SK-N-SH treated with all-trans-retinoic acid at 6 μM for 48 hours (cell line): ENCODE measurements around the gene ADGRD2.

Source experiments
- ATAC-seq: fragments of 200-7000 bp; cut with Tn5 transposase; 3 replicates; pipeline ENCODE4 v1.9.1; 2020; ENCODE audit warnings: mild to moderate bottlenecking, moderate library complexity
- ARNTL ChIP-seq: fragments of 450-650 bp; formaldehyde crosslinking; IDR thresholded peaks from 2 replicates; pipeline ENCODE4 v1.5.0; 2020; ENCODE audit warnings: low read depth, mild to moderate bottlenecking, moderate library complexity, borderline replicate concordance
- CSDC2 ChIP-seq: fragments of 250-450 bp; sonication (Bioruptor Pico); IDR thresholded peaks from 2 replicates; pipeline ENCODE4 v1.5.0; 2020; ENCODE audit warnings: mild to moderate bottlenecking, moderate library complexity
- ESRRG ChIP-seq: fragments of 250-450 bp; sonication (Bioruptor Pico); IDR thresholded peaks from 2 replicates; pipeline ENCODE4 v1.6.1; 2021; ENCODE audit warnings: mild to moderate bottlenecking
- GLIS3 ChIP-seq: fragments of 250-450 bp; sonication (Bioruptor Pico); IDR thresholded peaks from 2 replicates; pipeline ENCODE4 v1.5.0; 2020; ENCODE audit warnings: mild to moderate bottlenecking, moderate library complexity
- ISL1 ChIP-seq: fragments of 250-450 bp; sonication (Bioruptor Pico); IDR thresholded peaks from 2 replicates; pipeline ENCODE4 v2.1.2; 2022; ENCODE audit warnings: mild to moderate bottlenecking, moderate library complexity
- PPARA ChIP-seq: fragments of 250-450 bp; sonication (Bioruptor Pico); IDR thresholded peaks from 2 replicates; pipeline ENCODE4 v1.5.0; 2020; ENCODE audit warnings: mild to moderate bottlenecking, borderline replicate concordance
- SNAI2 ChIP-seq: fragments of 250-450 bp; sonication (Bioruptor Pico); IDR thresholded peaks from 2 replicates; pipeline ENCODE4 v1.5.0; 2020; ENCODE audit warnings: mild to moderate bottlenecking, moderate library complexity
- TCF4 ChIP-seq: fragments of 250-450 bp; sonication (Bioruptor Pico); IDR thresholded peaks from 2 replicates; pipeline ENCODE4 v1.8.0; 2021; ENCODE audit warnings: mild to moderate bottlenecking, moderate library complexity, borderline replicate concordance
- TOX ChIP-seq: fragments of 250-450 bp; sonication (Bioruptor Pico); IDR thresholded peaks from 2 replicates; pipeline ENCODE4 v1.8.0; 2021; ENCODE audit warnings: mild to moderate bottlenecking, moderate library complexity, borderline replicate concordance
- ZC3H10 ChIP-seq: fragments of 250-450 bp; sonication (Bioruptor Pico); IDR thresholded peaks from 2 replicates; pipeline ENCODE4 v1.5.1; 2021; ENCODE audit warnings: mild to moderate bottlenecking, moderate library complexity
- ZFP3 ChIP-seq: fragments of 250-450 bp; sonication (Bioruptor Pico); IDR thresholded peaks from 2 replicates; pipeline ENCODE4 v1.5.0; 2020; ENCODE audit warnings: mild to moderate bottlenecking, moderate library complexity
- ZFP30 ChIP-seq: fragments of 450-650 bp; formaldehyde crosslinking; IDR thresholded peaks from 2 replicates; pipeline ENCODE4 v1.5.0; 2022; ENCODE audit warnings: mild to moderate bottlenecking, moderate library complexity
- ZNF565 ChIP-seq: fragments of 450-650 bp; formaldehyde crosslinking; conservative IDR thresholded peaks from 2 replicates; pipeline ENCODE4 v1.5.0; 2020; ENCODE audit warnings: low read depth, mild to moderate bottlenecking, moderate library complexity
- ZNF70 ChIP-seq: fragments of 450-650 bp; formaldehyde crosslinking; IDR thresholded peaks from 2 replicates; pipeline ENCODE4 v1.5.0; 2020; ENCODE audit warnings: mild to moderate bottlenecking, moderate library complexity
- ZNF8 ChIP-seq: fragments of 450-650 bp; formaldehyde crosslinking; IDR thresholded peaks from 2 replicates; pipeline ENCODE4 v1.5.0; 2020; ENCODE audit warnings: mild to moderate bottlenecking, moderate library complexity
- TF ChIP-seq, protein P1 (sequence below): fragments of 250-450 bp; sonication (Bioruptor Pico); IDR thresholded peaks from 2 replicates; pipeline ENCODE4 v1.8.0; 2020; ENCODE audit warnings: mild to moderate bottlenecking, moderate library complexity, borderline replicate concordance
- TF ChIP-seq, protein P2 (sequence below): fragments of 250-450 bp; sonication (Bioruptor Pico); IDR thresholded peaks from 2 replicates; pipeline ENCODE4 v1.5.1; 2020; ENCODE audit warnings: low read depth, mild to moderate bottlenecking, moderate library complexity
- TF ChIP-seq, protein P3 (sequence below): fragments of 250-450 bp; sonication (Bioruptor Pico); IDR thresholded peaks from 2 replicates; pipeline ENCODE4 v1.5.0; 2020; ENCODE audit warnings: mild to moderate bottlenecking, moderate library complexity
- TF ChIP-seq, protein P4 (sequence below): fragments of 250-450 bp; sonication (Bioruptor Pico); IDR thresholded peaks from 2 replicates; pipeline ENCODE4 v1.5.1; 2021; ENCODE audit warnings: mild to moderate bottlenecking, moderate library complexity

Gene ADGRD2

DNA sequence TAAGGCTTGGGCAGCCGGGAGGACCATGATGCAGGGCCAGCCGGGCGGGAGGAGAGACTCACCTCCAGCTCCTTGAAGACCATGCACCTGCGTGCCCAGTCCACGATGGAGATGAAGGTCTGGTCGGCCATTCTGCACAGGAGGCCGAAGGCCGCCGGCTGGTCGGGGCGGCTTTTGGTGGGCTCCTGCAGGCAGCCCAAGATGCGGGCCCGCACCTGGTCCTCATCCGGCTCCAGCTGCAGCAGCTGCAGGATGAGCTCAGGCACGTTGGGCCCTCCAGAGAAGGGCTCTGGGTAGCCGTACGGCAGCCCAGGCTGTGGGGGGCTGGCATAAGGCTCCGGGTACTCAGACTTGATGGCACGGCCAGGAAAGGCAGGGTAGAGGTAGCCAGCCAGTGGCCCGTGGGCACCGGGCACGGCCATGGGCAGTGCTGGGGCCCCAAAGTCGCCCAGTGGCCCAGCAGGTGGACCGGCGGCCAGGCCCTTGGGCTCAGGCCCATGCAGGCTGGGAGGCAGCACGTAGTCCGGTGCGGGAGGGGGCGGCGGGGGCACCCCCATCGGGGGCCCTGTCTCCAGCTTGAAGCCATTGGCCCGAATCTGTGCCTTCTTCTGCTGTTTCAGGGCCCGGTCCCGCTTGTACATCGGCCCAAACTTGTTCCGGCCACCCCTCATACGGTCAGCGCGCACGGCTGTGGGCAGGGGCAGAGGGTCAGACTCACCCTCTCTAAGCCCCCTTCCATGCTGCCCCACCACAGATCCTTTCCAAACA lies 50.0 kb downstream of the ADGRD2 start:
- ATAC-seq, result no peak
- TF ChIP-seq ARNTL (CRISPR knock-in tag) (no peak), ZC3H10 (CRISPR knock-in tag) (no peak), ZFP30 (CRISPR knock-in tag) (no peak), ESRRG (CRISPR knock-in tag) (no peak), ZNF565 (CRISPR knock-in tag) (no peak), ISL1 (CRISPR knock-in tag) (no peak), TOX (CRISPR knock-in tag) (no peak)
- TF ChIP-seq, protein P1, sequence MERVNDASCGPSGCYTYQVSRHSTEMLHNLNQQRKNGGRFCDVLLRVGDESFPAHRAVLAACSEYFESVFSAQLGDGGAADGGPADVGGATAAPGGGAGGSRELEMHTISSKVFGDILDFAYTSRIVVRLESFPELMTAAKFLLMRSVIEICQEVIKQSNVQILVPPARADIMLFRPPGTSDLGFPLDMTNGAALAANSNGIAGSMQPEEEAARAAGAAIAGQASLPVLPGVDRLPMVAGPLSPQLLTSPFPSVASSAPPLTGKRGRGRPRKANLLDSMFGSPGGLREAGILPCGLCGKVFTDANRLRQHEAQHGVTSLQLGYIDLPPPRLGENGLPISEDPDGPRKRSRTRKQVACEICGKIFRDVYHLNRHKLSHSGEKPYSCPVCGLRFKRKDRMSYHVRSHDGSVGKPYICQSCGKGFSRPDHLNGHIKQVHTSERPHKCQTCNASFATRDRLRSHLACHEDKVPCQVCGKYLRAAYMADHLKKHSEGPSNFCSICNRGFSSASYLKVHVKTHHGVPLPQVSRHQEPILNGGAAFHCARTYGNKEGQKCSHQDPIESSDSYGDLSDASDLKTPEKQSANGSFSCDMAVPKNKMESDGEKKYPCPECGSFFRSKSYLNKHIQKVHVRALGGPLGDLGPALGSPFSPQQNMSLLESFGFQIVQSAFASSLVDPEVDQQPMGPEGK (CRISPR knock-in tag), result no peak
- TF ChIP-seq, protein P2, sequence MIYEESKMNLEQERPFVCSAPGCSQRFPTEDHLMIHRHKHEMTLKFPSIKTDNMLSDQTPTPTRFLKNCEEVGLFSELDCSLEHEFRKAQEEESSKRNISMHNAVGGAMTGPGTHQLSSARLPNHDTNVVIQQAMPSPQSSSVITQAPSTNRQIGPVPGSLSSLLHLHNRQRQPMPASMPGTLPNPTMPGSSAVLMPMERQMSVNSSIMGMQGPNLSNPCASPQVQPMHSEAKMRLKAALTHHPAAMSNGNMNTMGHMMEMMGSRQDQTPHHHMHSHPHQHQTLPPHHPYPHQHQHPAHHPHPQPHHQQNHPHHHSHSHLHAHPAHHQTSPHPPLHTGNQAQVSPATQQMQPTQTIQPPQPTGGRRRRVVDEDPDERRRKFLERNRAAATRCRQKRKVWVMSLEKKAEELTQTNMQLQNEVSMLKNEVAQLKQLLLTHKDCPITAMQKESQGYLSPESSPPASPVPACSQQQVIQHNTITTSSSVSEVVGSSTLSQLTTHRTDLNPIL (CRISPR knock-in tag), result no peak

DNA sequence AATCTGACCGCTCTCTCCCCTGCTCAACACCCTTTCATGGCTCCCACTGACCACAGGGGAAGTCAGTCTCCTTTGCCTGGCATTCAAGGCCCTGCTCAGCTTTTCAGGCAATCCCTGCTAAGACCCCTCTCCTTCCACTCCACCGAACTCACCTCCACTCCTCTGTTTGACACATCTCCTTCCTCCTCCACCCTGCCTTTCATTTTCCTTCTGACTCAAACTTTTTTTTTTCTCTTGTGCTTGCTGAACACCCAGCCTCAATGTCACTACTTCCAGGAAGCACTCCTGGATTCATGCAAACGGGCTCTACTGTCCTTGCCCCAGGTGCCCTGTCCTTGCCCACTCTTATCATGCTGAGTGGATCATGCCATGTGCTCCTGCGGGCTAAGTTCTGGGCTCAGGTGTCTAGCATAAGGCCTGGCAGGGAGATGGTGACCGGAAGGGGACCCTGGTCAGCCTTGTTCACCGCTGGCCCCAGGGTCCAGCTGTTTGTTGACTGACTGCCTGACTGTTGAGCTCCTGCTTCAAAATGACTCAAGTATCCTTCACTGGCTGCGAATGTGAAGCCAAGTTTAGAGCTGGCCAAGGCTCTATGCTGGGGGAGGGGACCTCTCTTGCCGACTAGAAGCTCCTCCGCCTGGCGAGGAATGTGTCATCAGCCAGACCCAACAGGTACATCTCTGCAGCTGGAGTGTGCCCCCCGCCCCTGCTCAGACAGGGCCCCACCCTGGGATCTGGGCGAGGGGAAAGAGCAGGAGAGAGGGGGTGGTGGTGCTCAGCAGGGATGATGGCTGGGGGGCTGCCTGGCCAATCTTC lies 50.8 kb downstream of the ADGRD2 start:
- TF ChIP-seq CSDC2 (no peak), TCF4 (CRISPR knock-in tag) (no peak), ZC3H10 (CRISPR knock-in tag) (no peak), ZFP3 (CRISPR knock-in tag) (no peak), ZFP30 (CRISPR knock-in tag) (no peak), ZNF565 (CRISPR knock-in tag) (no peak), ISL1 (CRISPR knock-in tag) (no peak), ARNTL (CRISPR knock-in tag) (no peak), SNAI2 (CRISPR knock-in tag) (no peak)
- TF ChIP-seq, protein P3, sequence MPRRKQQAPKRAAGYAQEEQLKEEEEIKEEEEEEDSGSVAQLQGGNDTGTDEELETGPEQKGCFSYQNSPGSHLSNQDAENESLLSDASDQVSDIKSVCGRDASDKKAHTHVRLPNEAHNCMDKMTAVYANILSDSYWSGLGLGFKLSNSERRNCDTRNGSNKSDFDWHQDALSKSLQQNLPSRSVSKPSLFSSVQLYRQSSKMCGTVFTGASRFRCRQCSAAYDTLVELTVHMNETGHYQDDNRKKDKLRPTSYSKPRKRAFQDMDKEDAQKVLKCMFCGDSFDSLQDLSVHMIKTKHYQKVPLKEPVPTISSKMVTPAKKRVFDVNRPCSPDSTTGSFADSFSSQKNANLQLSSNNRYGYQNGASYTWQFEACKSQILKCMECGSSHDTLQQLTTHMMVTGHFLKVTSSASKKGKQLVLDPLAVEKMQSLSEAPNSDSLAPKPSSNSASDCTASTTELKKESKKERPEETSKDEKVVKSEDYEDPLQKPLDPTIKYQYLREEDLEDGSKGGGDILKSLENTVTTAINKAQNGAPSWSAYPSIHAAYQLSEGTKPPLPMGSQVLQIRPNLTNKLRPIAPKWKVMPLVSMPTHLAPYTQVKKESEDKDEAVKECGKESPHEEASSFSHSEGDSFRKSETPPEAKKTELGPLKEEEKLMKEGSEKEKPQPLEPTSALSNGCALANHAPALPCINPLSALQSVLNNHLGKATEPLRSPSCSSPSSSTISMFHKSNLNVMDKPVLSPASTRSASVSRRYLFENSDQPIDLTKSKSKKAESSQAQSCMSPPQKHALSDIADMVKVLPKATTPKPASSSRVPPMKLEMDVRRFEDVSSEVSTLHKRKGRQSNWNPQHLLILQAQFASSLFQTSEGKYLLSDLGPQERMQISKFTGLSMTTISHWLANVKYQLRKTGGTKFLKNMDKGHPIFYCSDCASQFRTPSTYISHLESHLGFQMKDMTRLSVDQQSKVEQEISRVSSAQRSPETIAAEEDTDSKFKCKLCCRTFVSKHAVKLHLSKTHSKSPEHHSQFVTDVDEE (CRISPR knock-in tag), result no peak
- TF ChIP-seq, protein P2 (CRISPR knock-in tag), result no peak
- TF ChIP-seq, protein P4, sequence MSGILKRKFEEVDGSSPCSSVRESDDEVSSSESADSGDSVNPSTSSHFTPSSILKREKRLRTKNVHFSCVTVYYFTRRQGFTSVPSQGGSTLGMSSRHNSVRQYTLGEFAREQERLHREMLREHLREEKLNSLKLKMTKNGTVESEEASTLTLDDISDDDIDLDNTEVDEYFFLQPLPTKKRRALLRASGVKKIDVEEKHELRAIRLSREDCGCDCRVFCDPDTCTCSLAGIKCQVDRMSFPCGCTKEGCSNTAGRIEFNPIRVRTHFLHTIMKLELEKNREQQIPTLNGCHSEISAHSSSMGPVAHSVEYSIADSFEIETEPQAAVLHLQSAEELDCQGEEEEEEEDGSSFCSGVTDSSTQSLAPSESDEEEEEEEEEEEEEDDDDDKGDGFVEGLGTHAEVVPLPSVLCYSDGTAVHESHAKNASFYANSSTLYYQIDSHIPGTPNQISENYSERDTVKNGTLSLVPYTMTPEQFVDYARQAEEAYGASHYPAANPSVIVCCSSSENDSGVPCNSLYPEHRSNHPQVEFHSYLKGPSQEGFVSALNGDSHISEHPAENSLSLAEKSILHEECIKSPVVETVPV, result no peak
- TF ChIP-seq, all 23 proteins: peak for 0
- no peak for ATAC-seq

DNA sequence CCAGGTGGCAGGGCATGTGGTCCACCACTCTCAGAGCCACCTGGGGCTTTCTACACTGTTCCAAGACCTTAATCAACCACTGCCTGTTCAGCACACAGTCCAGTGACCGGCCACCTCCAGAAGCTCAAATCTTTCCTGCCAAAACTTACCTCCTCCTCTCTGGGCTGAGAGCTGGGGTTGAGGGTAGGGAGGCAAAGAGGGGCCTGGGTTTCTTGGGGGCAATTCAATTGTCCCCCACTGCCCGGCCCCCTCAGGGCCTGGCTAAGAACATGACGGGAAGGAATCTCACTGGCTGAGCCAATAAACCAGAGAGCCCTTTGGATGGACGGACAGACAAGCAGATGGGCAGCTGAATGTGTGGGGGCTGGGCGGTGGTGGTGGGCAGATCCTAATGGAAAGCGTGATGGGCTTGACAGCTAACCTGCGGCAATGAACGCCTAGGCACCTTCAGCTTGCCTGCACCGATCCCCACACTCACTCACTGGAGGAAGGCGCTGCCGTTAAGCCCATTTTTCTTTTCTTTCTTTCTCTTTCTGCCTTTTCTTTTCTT lies 51.6 kb downstream of the ADGRD2 start:
- no peak for ATAC-seq
- no peak for TF ChIP-seq ZNF8
- TF ChIP-seq GLIS3 (CRISPR knock-in tag), result no peak
- TF ChIP-seq, protein P4, result no peak
- no peak for TF ChIP-seq ZFP30 (CRISPR knock-in tag)
- TF ChIP-seq, protein P1 (CRISPR knock-in tag), result no peak
- TF ChIP-seq ARNTL (CRISPR knock-in tag), result no peak
- TF ChIP-seq PPARA (CRISPR knock-in tag), result no peak
- TF ChIP-seq ZNF70 (CRISPR knock-in tag), result no peak
- TF ChIP-seq ZFP3 (CRISPR knock-in tag), result no peak
- no peak for TF ChIP-seq ZNF565 (CRISPR knock-in tag)
- no peak for TF ChIP-seq SNAI2 (CRISPR knock-in tag)
- TF ChIP-seq CSDC2, result no peak
